IPS-18a (cell line): ENCODE results near the gene ENOX1.

Experiments used
- H3K27ac ChIP-seq: one replicate; pipeline ENCODE4 v1.5.1; 2013; ENCODE audit warnings: low read length
- H3K27me3 ChIP-seq: one replicate; pipeline ENCODE4 v1.6.1; 2013; ENCODE audit warnings: mild to moderate bottlenecking, low read length; ENCODE audit not compliant: control insufficient read depth, insufficient read depth
- H3K36me3 ChIP-seq: one replicate; pipeline ENCODE4 v1.6.1; 2013; ENCODE audit warnings: low read depth, low read length; ENCODE audit not compliant: control insufficient read depth
- H3K4me1 ChIP-seq: one replicate; pipeline ENCODE4 v1.6.1; 2013; ENCODE audit warnings: low read depth, low read length; ENCODE audit not compliant: control insufficient read depth
- H3K4me3 ChIP-seq: one replicate; pipeline ENCODE4 v1.5.1; 2013; ENCODE audit warnings: low read length
- H3K9ac ChIP-seq: one replicate; pipeline ENCODE4 v1.6.1; 2013; ENCODE audit warnings: mild to moderate bottlenecking, low read length, moderate library complexity
- H3K9me3 ChIP-seq: one replicate; pipeline ENCODE4 v1.6.1; 2013; ENCODE audit warnings: low read depth, low read length; ENCODE audit not compliant: control insufficient read depth

ENOX1 gene

DNA sequence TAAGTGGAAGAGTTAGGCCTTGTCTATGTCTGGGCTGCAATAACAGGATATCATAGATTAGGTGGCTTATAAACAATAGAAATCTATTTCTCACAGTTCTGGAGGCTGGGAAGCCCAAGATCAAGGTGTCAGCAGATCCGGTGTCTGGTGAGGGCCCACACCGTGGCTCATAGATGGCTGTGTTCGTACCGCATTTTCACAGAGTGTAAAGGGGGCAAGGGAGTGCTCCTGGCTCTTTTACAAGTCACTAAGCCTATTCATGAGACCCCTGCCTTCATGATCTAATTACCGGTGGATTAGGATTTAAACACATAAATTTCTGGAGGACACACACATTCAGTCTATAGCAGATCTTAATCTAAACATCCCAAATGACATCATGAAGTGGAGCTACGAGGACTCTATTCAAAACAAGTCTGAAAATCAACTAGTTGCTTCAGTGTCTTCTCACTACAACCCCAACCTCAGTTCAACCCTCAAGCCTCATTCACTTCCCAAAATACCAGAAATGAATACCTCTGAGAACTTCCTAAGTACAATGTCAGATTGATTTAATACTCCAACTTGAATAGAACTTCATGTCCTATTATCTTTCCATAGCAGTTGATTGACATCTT, 23.5 kb downstream of the ENOX1 start:
- H3K27me3 ChIP-seq: no peaks in the 10 kb centered on the region
- H3K4me3 ChIP-seq: no peak overlapping the region
- H3K9ac ChIP-seq: no peak overlapping the region
- peaks cover 18% of the 10 kb centered on the region for H3K4me1 ChIP-seq
- no peak overlapping the region for H3K27ac ChIP-seq
- no peaks in the 10 kb centered on the region for H3K9me3 ChIP-seq
- no peaks in the 10 kb centered on the region for H3K36me3 ChIP-seq

DNA sequence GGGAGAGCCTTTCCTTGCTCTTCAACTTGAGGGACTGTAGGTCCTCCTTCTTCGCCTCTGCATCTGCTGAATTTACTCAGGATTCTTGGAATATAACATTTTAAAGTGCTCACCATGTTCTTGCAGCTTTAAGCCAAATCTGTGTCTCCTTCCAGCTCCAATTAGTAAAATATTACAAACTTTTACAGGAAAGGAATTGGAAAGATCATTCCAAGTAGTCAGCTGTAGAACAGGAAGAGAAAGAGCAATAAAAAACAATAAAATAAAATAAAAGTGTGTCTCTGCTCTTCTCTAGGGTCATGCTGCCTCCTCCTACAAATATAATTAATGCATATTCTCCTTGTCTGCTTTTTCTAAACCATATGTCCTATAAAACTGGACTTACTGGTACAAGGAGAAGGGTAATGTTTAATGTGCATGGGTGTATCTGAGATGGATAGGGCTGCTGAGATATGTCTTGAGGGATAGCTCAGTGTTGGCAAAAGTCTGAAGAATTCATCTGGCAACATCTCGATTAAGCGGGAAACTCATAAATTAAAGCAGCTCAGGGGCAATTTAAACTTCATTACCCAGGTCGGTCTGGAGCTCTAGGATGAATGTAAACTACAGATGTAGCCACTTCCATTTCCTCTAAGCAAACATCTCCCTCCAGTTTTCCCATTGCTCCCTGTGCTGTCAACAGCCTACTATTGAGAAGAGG, 25.0 kb downstream of the ENOX1 start:
- Histone ChIP-seq H3K4me3 (no peak overlapping the region), H3K4me1 (peaks cover 18% of the 10 kb centered on the region), H3K27ac (no peak overlapping the region), H3K36me3 (no peaks in the 10 kb centered on the region), H3K27me3 (no peaks in the 10 kb centered on the region), H3K9me3 (no peaks in the 10 kb centered on the region), H3K9ac (no peak overlapping the region)

DNA sequence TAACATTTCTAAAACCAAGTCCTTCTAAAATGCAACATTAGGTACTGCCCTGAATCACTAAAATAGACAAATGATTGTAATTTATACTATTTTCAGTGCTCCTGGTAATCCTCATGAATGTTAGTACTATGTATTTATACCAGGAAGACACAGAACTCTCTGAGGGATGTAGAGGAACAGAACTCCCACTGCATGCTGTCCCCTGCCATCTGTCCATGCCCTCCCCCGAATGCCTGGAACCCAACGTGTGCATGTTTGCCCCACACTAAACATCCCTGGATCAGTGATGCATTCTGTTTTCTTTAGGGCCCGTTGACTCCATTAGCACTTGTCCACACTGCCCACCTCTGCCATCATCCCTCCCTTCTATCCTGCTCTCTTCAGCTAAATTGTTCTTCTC, 26.5 kb downstream of the ENOX1 start:
- Histone ChIP-seq H3K4me1 (peaks cover 14% of the 10 kb centered on the region), H3K4me3 (no peak overlapping the region), H3K36me3 (no peaks in the 10 kb centered on the region), H3K9me3 (no peaks in the 10 kb centered on the region), H3K9ac (no peak overlapping the region), H3K27ac (no peak overlapping the region), H3K27me3 (no peaks in the 10 kb centered on the region)

DNA sequence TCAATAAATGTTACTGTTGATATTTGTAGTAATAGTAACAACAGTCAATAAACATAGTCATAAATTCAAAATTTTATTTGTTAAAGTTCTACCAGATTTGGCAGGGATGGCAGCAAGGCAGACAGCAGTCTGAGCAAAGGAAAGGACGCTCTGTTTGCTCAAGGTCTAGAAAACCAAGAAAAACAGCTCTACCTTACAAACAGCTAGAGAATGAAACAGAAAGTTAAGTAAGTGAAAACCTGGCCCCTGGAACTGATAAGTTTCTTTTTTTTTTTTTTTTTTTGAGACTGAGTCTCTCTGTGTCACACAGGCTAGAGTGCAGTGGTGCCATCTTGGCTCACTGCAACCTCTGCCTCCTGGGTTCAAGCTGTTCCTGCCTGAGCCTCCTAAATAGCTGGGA, 27.9 kb downstream of the ENOX1 start:
- Histone ChIP-seq H3K27me3 (no peaks in the 10 kb centered on the region), H3K4me1 (peaks cover 2% of the 10 kb centered on the region), H3K9me3 (no peaks in the 10 kb centered on the region), H3K36me3 (no peaks in the 10 kb centered on the region), H3K27ac (no peak overlapping the region), H3K9ac (no peak overlapping the region), H3K4me3 (no peak overlapping the region)

DNA sequence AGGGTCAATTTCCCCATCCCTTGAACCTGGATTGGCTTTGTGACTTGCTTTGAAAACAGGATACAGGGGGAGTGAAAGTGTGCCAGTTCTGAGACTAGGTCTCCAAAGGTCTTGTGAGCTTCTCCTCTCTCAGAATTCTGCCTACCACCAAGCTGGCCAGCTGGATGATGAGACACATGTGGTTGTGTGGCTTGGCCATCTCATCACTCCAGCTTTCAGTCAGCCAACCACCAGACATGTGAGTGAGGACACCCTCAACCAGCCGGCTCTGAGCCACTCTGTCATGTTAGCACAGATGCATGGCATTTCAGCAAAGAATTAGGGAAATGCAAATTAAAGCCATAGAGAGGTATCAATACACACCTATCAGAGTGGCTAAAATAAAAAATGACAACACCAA, 29.5 kb downstream of the ENOX1 start:
- Histone ChIP-seq H3K36me3 (no peaks in the 10 kb centered on the region), H3K27ac (no peak overlapping the region), H3K9me3 (no peaks in the 10 kb centered on the region), H3K4me1 (no peaks in the 10 kb centered on the region), H3K4me3 (no peak overlapping the region), H3K9ac (no peak overlapping the region), H3K27me3 (no peaks in the 10 kb centered on the region)

DNA sequence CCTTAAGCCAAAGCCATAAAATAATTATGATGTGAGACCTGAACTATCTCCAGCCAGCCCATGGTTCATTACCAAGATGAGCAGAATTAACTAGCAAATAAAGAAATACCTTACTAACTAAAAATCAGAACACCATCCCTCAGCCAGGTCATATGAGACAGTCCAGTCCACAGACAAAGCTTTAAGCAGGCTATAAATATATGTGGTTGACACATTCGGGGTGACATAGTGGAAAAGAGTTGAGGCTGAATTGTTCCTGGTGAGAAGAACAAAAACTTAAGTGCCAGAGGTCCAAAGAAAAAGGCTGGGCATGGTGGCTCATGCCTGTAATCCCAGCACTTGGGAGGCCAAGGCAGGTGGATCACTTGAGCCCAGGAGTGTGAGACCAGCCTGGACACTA, 30.9 kb downstream of the ENOX1 start:
- no peaks in the 10 kb centered on the region for H3K9me3 ChIP-seq
- H3K9ac ChIP-seq: no peak overlapping the region
- H3K4me1 ChIP-seq: no peaks in the 10 kb centered on the region
- H3K27me3 ChIP-seq: no peaks in the 10 kb centered on the region
- no peak overlapping the region for H3K27ac ChIP-seq
- no peaks in the 10 kb centered on the region for H3K36me3 ChIP-seq
- no peak overlapping the region for H3K4me3 ChIP-seq

DNA sequence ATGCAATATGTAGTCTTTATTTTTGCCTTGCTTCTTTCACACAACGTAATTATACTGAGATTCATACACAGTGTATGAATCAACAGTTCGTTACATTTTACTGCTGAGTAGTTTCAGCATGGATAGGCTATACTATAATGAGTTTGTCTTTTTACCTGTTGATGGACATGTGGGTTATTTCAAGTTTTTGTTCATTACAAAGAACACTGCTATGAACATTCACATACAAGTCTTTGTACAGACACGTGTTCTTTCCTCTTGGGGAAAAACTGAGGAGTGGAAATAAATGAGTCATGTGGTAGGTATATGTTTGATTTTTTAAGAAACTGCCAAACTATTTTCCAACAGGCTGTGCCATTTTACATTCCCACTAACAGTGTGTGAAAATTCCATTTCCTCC, 35.1 kb downstream of the ENOX1 start:
- no peaks in the 10 kb centered on the region for H3K4me1 ChIP-seq
- no peaks in the 10 kb centered on the region for H3K9me3 ChIP-seq
- H3K4me3 ChIP-seq: no peak overlapping the region
- H3K27ac ChIP-seq: no peak overlapping the region
- no peaks in the 10 kb centered on the region for H3K27me3 ChIP-seq
- no peak overlapping the region for H3K9ac ChIP-seq
- no peaks in the 10 kb centered on the region for H3K36me3 ChIP-seq

DNA sequence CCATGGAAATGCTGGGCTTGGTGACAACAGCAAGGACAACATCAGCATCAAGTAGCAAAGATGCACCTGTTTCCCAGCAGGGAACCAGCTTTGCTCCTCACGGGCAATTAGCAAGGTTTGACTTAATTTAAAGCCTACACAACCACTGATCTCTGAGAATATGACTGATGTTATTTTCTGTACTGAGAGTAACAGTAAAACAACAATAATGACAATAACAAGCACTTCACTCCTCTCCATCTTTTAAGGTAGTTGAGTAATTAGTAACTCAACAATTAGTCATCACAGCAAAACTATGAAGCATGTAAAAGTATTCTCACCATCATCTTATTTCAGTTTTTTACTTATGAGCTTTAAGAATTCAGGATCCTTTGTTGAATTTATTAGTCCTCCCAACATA, 37.3 kb downstream of the ENOX1 start:
- Histone ChIP-seq H3K27ac (no peak overlapping the region), H3K27me3 (no peaks in the 10 kb centered on the region), H3K9me3 (no peaks in the 10 kb centered on the region), H3K4me1 (no peaks in the 10 kb centered on the region), H3K9ac (no peak overlapping the region), H3K4me3 (no peak overlapping the region), H3K36me3 (no peaks in the 10 kb centered on the region)

DNA sequence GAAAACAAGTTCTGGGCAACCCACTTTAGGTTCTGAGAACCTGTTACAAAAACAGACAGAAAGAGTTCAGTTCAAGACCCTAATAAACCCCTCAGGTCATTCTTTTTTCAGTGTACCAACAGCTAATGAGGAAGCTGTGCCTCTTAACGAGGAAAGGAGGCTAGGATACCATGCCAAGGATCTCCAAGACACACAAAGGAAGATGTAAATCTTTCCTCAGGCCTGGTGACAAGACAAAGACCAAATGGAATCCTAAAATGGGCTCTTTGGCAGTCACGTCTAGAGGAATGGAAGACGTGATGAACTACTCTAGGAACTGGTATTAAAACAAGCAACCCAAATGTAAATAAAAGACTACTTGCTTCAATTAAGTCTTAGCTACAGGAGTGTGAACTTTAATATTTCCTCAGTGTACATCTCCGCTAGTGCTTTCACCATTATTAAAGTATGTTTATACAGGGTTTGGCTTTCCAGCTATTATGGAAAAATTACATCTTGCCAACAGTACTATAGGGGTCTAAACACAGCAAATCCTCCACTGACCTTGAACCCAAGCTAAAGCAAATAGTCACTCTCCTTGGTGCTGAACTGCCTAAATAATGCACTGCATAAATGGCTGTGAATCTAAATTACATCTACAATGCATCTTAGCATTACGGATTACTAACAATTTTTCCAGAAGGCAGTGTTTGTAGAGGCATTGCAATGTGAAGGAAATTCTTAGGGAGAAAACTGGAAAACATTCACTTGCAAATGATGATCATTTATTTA, 42.3 kb downstream of the ENOX1 start:
- Histone ChIP-seq H3K4me1 (no peaks in the 10 kb centered on the region), H3K36me3 (no peaks in the 10 kb centered on the region), H3K27me3 (no peaks in the 10 kb centered on the region), H3K27ac (no peak overlapping the region), H3K4me3 (no peak overlapping the region), H3K9ac (no peak overlapping the region), H3K9me3 (no peaks in the 10 kb centered on the region)

DNA sequence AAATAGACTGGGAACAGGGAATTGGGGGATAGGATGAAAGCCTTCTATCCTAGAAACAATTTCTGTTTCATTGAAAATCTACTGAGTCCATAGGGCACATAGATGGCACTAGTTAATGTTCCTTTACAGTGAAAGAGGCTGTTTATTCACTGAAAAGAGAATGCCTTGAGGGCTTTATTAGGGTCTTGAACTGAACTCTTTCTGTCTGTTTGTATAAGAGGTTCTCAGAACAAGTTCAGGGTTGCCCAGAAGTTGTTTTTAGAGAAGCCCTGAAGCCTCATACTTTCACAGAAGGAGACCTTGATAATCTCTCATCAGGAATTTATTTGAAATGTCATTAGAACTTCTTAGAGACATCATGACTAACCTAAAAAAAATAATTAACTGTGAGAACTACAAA, 43.9 kb downstream of the ENOX1 start:
- H3K36me3 ChIP-seq: no peaks in the 10 kb centered on the region
- H3K27ac ChIP-seq: no peak overlapping the region
- H3K9me3 ChIP-seq: no peaks in the 10 kb centered on the region
- H3K9ac ChIP-seq: no peak overlapping the region
- no peaks in the 10 kb centered on the region for H3K4me1 ChIP-seq
- H3K27me3 ChIP-seq: no peaks in the 10 kb centered on the region
- no peak overlapping the region for H3K4me3 ChIP-seq

DNA sequence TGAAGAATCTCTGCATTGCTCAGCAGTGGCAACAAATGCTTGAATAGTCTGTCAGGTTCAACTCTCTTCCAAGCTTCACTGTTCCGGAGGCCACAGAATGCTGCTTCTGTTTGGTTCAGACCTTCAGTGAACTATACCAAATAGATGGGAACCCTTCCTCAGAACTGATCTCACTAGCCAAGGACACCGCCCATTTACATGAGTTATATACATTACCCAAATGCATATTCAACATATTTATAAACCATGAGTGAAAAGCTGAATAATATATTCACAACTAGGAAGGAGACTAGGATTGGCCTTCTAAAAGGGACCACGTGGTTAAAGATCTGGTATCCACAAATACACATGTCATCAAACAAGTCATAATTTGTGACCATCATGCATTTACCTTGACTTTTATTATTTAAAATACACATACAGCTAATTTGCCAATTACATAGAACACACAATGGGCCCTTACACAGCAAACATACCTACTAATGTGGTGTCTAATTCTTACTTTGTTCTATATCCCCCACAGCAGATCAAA, 49.3 kb downstream of the ENOX1 start:
- Histone ChIP-seq H3K4me3 (no peak overlapping the region), H3K36me3 (no peaks in the 10 kb centered on the region), H3K9ac (no peak overlapping the region), H3K27ac (no peak overlapping the region), H3K9me3 (no peaks in the 10 kb centered on the region), H3K4me1 (no peaks in the 10 kb centered on the region), H3K27me3 (no peaks in the 10 kb centered on the region)
